Measurements from ENCODE around the gene RSRC2. TPM values are rescaled to one million over a fixed set of nuclear protein-coding genes. Genes with fewer than 3 reads are reported as not detected.
"Not testable (repeated sequence)": the region's sequence is repeated elsewhere in the genome, so short reads cannot be mapped to it uniquely, and the experiment has no call there.

The RSRC2 gene
- total RNA-seq, 1 experiment from 2014 or later: 88.0 TPM

DNA sequence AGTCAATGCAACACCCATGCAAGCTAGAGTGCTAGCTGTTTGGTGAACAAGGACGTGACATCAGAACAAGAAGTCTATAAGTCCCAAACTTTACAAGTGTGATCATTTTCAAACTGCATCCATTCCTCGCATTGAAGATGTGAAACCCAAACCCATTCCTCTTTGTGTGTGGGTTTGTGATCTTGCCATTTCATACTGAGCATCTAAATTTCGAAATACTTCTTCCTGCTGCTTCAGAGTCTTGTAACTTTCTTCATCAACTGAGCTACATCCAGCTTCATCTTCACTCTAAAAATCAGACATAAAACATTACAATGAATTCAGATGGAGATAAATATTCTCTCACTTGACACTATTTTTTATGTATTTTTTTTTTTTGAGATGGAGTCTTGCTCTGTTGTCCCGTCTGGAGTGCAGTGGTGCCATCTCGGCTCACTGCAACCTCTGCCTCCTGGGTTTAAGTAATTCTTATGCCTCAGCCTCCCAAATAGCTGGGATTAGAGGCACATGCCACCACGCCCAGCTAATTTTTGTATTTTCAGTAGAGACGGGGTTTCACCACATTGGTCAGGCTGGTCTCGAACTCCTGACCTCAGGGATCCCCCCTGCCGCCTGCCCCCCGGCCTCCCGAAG is 21.2 kb downstream of the RSRC2 start:
- Histone ChIP-seq H3K4me3 (no peak overlapping the region), H3K27ac (no peak overlapping the region), H3K36me3 (peaks cover 72% of the 10 kb centered on the region), H3K27me3 (no peaks in the 10 kb centered on the region), H3K9me3 (replicated peaks) (no peaks in the 10 kb centered on the region), H3K4me1 (no peaks in the 10 kb centered on the region)
- no peak for DNase-seq

DNA sequence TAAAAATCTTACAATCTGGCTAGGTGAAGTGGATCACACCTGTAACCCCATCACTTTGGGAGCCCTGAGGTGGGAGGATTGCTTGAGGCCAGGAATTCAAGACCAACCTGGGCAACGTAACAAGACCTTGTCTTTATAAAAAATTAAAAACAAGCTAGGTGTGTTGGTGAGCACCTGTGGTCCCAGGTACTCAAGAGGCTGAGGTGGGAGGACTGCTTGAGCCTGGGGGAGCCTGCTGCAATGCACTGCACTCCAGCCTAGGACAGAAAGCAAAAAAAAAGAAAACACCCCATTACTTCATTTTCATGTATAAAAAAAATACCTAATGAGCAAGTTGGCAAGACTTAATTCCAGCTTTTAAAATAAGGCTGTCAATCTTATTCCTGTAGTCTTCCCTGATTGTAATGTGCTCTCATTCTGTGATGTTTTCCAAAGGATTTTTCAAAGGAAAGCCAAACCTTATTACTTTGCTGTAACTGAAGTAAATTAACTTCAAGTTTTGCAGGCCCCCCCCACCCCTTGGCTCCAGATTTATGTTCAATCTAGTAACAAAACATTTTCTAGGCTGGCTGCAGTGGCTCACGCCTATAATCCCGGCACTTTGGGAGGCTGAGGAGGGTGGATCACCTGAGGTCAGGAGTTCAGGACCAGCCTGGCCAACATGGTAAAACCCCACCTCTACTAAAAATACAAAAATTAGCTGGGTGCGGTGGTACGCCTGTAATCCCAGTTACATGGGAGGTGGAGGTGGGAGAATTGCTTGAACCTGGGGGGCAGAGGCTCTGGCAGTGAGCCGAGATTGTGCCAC is 22.7 kb downstream of the RSRC2 start:
- Histone ChIP-seq H3K27ac (no peak overlapping the region), H3K4me1 (no peaks in the 10 kb centered on the region; the same call in 1 of the 2 replicates), H3K27me3 (no peaks in the 10 kb centered on the region), H3K36me3 (peaks cover 57% of the 10 kb centered on the region), H3K9me3 (replicated peaks) (no peaks in the 10 kb centered on the region), H3K4me3 (no peak overlapping the region)
- DNase-seq: no peak

DNA sequence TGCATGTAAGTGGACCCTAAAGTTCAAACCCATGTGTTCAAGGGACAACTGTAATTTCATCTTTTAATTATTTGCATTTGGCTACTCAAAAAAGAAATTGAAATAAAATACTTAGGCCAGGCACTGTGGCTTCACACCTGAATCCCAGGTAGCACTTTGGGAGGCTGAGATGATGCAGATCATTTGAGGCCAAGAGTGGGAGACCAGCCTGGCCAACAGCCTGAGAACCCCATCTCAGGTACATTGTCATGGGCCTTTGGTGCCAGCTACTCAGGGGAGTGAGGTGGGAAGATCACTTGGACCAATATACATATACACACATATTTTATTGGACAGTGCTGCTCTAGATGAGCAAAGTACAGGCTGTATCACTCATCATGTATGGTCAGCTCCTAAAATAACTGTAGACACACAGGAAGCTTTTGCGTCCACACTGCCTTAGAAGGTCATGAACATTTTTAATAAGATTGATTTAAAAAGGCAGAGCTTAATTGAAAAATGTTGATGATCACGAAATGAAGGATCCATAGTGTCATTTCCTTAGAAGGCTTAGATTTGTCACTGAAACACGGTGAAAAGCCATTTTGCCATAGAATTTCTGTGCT is 23.5 kb downstream of the RSRC2 start:
- H3K4me3 ChIP-seq: no peak overlapping the region
- no peak overlapping the region for H3K27ac ChIP-seq
- H3K36me3 ChIP-seq: peaks cover 49% of the 10 kb centered on the region
- H3K27me3 ChIP-seq: no peaks in the 10 kb centered on the region
- DNase-seq: no peak
- no peaks in the 10 kb centered on the region for H3K9me3 ChIP-seq (replicated peaks)
- H3K4me1 ChIP-seq: peaks cover 4% of the 10 kb centered on the region; the same call in 1 of the 2 replicates

DNA sequence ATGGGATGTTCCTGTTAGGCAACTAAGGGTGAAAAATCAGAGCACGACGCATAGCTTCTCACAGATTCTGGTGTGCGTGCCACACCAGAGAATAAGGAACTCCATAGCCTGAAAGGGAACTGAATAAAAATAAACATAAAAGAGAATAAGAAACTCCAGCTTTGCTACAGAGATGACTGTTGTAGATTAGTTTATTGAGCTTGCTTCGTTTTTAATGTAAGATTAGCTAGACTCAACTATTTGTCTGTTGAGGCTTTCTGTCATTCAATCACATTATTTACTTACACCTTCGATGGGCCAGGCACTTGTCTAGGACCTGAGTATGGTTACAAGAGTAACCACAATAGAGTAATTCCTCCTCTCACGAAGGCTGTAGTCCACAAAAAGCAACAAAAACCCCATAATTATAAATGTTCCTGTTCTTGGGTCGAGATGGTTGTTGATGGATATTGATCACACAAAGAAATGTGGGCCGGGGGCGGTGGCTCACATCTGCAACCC is 25.2 kb downstream of the RSRC2 start:
- Histone ChIP-seq H3K36me3 (peaks cover 32% of the 10 kb centered on the region), H3K27ac (peak overlapping the region; percentile 91; the same call in 1 of the 2 replicates), H3K27me3 (no peaks in the 10 kb centered on the region), H3K9me3 (replicated peaks) (no peaks in the 10 kb centered on the region), H3K4me1 (peaks cover 4% of the 10 kb centered on the region; the same call in 1 of the 2 replicates), H3K4me3 (no peak overlapping the region; the same call in 1 of the 2 replicates)
- DNase-seq: no peak

DNA sequence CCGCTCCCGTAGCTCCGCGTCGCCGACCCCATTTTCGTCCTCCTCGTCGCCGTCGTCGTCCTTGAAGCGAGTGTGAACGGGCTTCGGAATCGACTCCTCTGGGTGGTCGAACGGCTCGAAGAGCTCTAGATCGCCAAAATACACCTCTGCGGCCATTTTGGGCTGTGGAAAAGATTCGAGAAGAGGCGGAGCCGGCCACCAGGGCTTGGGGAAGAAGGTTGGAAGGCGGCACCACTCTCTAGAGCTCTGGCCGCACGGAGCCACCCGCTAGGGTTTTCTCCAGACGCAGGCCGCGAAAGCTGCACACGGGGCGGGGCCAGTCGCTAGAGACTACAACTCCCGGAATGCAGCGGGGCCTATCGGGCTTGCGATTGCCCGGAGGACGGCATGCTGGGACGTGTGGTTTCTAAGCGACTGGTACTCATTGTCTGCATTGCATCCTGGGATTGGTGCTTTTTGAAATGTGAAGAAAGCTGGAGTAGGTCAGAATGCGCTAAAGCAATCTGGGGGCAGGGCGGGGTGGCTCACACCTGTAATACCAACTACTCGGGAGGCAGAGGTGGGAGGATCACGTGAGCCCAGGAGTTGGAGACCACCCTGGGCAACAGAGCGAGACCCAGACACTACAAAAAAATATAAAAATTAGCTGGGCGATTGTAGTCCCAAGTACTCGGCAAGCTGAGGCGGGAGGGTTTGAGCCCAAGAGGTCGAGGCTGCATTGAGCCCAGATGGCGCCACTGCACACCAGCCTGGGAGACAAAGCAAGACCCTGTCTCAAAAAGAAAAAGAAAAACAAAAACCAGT is 25.8 kb downstream of the RSRC2 start, which contains the start of gene ZCCHC8:
ZCCHC8 (minus strand) TSS at position 248 of the 804 bp plus-strand sequence; CDS start at position 156, 92 bp downstream.
- peaks cover 4% of the 10 kb centered on the region; the same call in 1 of the 2 replicates for H3K4me1 ChIP-seq
- H3K36me3 ChIP-seq: peaks cover 31% of the 10 kb centered on the region

DNA sequence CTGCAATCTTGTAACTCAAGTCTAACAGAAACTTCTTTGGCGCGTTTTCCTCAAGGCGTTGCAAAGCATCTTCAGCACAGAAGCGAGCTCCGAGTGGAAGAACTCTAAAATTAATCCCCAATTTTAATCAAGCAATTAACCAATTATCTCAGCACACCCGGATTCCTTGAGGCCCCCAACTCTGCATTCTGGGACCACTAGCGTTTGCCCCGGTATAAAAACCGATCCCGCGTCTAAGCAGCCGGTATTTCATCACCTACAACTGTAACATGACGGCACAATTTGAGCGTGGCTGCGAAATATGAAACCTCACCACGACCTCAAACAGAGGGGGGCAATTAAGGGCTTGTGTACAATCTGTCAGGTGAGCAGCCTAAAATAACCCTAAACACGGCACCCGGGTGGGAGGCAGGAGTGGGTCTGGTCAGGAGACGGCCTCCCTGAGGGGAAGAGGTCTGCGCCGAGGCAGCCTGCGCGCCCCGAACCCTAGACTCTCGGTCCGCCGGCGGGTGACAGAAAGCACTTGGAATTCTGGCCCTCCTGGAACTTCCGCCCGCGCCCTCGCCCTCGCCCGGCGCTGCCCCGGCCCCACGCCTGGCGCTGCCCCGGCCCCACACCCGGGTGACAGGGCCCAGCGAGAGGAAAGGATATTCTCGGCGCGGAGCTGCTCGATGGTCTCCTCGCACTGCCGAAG is 26.6 kb downstream of the RSRC2 start:
- H3K9me3 ChIP-seq (replicated peaks): no peaks in the 10 kb centered on the region
- H3K27ac ChIP-seq: peak overlapping the region; percentile 91
- peak overlapping the region; percentile 88 for H3K4me3 ChIP-seq
- peaks cover 29% of the 10 kb centered on the region for H3K36me3 ChIP-seq
- H3K4me1 ChIP-seq: peaks cover 4% of the 10 kb centered on the region; the same call in 1 of the 2 replicates
- H3K27me3 ChIP-seq: no peaks in the 10 kb centered on the region
- DNase-seq: peak; percentile 62 to 64

More for the DNA sequence above, 25.8 kb downstream of the RSRC2 start, which contains the start of gene ZCCHC8:
- Histone ChIP-seq H3K9me3 (replicated peaks) (no peaks in the 10 kb centered on the region), H3K4me3 (peak within 1 kb of the TSS; percentile 88), H3K27ac (peak within 1 kb of the TSS; percentile 91), H3K27me3 (no peaks in the 10 kb centered on the region)
- DNase-seq: peak; percentile 97

DNA sequence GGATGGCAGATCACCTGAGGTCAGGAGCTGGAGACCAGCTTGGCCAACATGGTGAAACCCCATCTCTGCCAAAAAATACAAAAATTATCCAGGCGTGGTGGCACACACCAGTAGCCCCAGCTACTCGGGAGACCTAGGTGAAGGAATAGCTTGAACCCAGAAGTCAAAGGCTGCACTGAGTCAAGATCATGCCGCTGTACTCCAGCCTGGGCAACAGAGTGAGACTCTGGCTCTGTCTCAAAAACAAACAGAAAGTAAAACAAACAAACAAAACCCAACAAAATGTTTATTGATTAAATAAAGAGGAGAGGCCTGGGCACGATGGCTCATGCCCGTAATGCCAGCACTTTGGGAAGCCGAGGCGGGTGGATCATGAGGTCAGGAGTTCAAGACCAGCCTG is 31.5 kb downstream of the RSRC2 start:
- no peaks in the 10 kb centered on the region for H3K27me3 ChIP-seq
- peaks cover 4% of the 10 kb centered on the region; the same call in 1 of the 2 replicates for H3K4me1 ChIP-seq
- no peak overlapping the region for H3K27ac ChIP-seq
- no peak for DNase-seq
- H3K4me3 ChIP-seq: no peak overlapping the region
- no peaks in the 10 kb centered on the region for H3K9me3 ChIP-seq (replicated peaks)
- H3K36me3 ChIP-seq: peaks cover 40% of the 10 kb centered on the region

DNA sequence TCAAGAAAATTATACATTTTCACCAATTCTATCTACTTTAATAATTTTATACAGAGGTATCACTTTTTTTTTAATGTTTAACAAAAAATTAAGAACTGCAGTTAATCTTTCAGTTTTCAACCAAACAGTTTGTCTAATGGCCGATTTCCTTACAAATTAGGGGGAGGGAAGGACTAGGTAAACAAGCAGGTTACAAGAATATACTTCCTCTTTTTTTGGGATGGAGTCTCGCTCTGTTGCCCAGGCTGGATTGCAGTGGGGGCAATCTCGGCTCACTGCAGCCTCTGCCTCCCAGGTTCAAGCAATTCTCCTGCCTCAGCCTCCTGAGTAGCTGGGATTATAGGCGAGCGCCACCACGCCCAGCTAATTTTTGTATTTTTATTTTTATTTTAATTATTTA is 33.5 kb downstream of the RSRC2 start:
- H3K4me1 ChIP-seq; DNase-seq; H3K9me3 ChIP-seq (replicated peaks); H3K4me3 ChIP-seq; H3K27me3 ChIP-seq; H3K27ac ChIP-seq: not testable (repeated sequence)
- H3K36me3 ChIP-seq: peaks cover 55% of the 10 kb centered on the region

DNA sequence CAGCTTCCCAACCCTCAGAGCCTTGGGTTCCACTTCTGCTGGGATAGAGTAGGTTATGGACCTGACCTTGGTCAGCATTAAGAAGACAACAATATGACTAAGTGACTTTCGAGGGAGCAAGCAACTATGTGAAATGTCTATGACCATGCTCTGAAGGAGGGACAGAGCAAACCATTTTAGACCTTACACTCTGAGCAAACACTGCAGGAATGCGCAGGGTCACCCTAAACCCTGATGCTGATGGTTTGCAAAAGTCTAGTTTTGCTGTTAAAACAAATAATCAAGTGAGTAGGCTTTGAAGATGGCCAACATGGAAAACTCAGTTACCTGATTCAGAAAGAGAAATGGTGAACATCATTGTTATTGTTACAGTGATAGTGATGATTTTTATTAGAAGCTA is 34.7 kb downstream of the RSRC2 start:
- H3K27me3 ChIP-seq: no peaks in the 10 kb centered on the region
- H3K9me3 ChIP-seq (replicated peaks): no peaks in the 10 kb centered on the region
- no peak overlapping the region for H3K27ac ChIP-seq
- no peaks in the 10 kb centered on the region for H3K4me1 ChIP-seq
- no peak for DNase-seq
- H3K36me3 ChIP-seq: peaks cover 66% of the 10 kb centered on the region
- H3K4me3 ChIP-seq: no peak overlapping the region

DNA sequence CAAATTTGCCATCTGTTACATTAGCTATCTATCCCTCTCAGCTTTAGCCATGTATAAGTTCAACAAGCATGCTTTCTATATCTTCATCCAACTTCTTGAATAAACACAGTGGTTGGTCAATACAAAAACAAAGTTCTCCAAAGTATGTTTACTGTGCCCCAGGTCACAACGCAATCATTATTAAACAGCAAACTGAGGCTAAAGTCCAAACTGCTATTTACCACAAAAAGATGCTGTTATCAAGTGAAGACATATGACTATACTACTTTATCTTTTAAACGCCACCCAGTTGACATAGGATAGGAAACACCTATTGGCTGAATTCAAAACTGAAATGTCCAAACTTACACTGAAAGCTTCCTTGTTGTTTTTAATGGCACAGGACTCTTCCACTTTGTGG is 37.7 kb downstream of the RSRC2 start:
- DNase-seq: no peak
- no peak overlapping the region for H3K27ac ChIP-seq
- H3K4me3 ChIP-seq: no peak overlapping the region
- peaks cover 66% of the 10 kb centered on the region for H3K36me3 ChIP-seq
- no peaks in the 10 kb centered on the region for H3K4me1 ChIP-seq
- no peaks in the 10 kb centered on the region for H3K9me3 ChIP-seq (replicated peaks)
- H3K27me3 ChIP-seq: no peaks in the 10 kb centered on the region

DNA sequence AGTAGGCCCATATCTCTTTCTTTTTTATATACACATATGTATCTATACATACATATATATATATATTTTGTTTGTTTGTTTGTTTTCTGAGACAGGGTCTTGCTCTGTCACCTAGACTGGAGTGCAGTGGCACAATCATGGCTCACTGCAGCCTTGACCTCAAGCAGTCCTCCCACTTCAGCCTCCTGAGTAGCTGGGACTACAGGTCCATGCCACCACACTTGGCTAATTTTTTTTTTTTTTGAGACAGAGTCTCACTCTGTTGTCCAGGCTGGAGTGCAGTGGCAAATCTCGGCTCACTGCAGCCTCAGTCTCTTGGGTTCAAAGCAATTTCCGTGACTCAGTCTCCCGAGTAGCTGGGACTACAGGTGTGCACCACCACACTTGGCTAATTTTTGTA is 38.9 kb downstream of the RSRC2 start:
- H3K4me3 ChIP-seq; H3K27ac ChIP-seq; H3K4me1 ChIP-seq; H3K9me3 ChIP-seq (replicated peaks); DNase-seq; H3K27me3 ChIP-seq: not testable (repeated sequence)
- peaks cover 66% of the 10 kb centered on the region for H3K36me3 ChIP-seq

DNA sequence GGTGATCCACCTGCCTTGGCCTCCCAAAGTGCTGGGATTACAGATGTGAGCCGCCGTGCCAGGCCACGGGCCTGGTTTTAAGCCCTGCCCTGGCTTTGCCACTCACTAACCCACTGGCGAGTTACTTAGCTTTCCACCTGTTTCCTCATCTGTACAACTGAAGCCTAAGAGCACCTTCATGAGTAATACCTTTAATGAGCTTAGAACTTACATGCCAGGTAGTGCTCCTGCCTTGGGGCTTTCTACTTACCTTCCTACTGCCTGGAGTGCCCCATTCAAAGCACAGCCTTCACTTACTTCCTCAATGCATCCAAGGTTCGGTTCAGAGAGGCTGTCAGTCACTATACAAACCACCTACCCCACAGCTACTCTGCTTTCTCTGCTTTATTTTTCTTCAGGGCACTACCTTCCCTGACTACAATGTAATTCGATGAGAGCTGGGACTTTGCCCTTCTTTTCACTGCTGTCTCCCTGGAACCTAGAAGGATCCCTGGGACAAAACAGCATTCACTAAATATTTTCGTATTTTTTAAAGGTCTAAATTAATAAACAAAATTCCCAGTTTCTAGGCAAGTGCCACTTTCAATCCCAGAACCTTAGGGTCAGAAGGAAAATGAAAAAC is 39.8 kb downstream of the RSRC2 start:
- Histone ChIP-seq H3K27ac (no peak overlapping the region), H3K27me3 (no peaks in the 10 kb centered on the region), H3K4me1 (no peaks in the 10 kb centered on the region), H3K36me3 (peaks cover 71% of the 10 kb centered on the region), H3K4me3 (no peak overlapping the region), H3K9me3 (replicated peaks) (no peaks in the 10 kb centered on the region)
- no peak for DNase-seq

DNA sequence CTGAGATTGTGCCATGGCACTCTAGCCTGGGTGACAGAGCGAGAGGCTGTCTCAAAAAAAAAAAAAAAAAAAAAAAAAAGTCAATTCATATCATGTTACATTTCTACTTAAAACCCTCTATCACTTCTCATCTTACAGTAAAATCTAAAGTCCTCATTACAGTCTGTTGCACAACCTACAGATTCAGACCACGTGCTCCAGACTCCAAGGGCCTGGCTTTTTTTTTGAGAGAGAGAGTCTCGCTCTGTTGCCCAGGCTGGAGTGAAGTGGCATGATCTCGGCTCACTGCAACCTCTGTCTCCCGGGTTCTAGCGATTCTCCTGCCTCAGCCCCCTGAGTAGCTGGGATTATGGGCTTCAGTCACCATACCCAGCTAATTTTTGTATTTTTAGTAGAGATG is 40.4 kb downstream of the RSRC2 start:
- not testable (repeated sequence) for H3K27ac ChIP-seq; DNase-seq; H3K4me1 ChIP-seq; H3K4me3 ChIP-seq; H3K9me3 ChIP-seq (replicated peaks); H3K27me3 ChIP-seq
- H3K36me3 ChIP-seq: peaks cover 74% of the 10 kb centered on the region

All from SJCRH30 (cell line).